HG03558 (cell line): ENCODE data around the gene PARP12.

Experiments
- ATAC-seq: cut with Tn5 transposase; IDR thresholded peaks from one replicate; pipeline ENCODE4 v1.9.1; 2021; ENCODE audit warnings: moderate number of reproducible peaks; ENCODE audit not compliant: unreplicated experiment; ENCODE audit errors: extremely low read depth

PARP12 gene

GRCh38 chr7:139974179-139974811 is 88.5 kb downstream of the PARP12 start:
- ATAC-seq = no peak
